Heart left ventricle (tissue), 16 donors: ENCODE measurements around the gene STRA6. TPM values are rescaled to one million over a fixed set of nuclear protein-coding genes. Genes with fewer than 3 reads are reported as not detected.
"Not testable (repeated sequence)": the region's sequence is repeated elsewhere in the genome, so short reads cannot be mapped to it uniquely, and the experiment has no call there.

ENCODE experiments used
- ATAC-seq, 4 donors: fragments of 200-7000 bp; cut with Tn5 transposase; one replicate each; pipeline ENCODE4 v1.9.1; 2020 to 2022; ENCODE audit warnings: moderate library complexity in 4 of 4, mild to moderate bottlenecking in 3 of 4, moderate number of reproducible peaks in 1 of 4
- DNase-seq, 5 donors: peaks; one replicate each; pipeline ENCODE4 v3.0.0-alpha.2; 2020
- H3K27ac ChIP-seq, 12 donors: fragments of 200-600 bp; sonication (generic) in 4 of 12; one replicate each; pipeline versions ENCODE4 v1.5.0 to v1.8.0; 2016 to 2022; ENCODE audit warnings: mild to moderate bottlenecking in 2 of 12
- H3K27me3 ChIP-seq, 9 donors: fragments of 200-600 bp; sonication (generic) in 2 of 9; one replicate each; pipeline versions ENCODE4 v1.5.1 to v1.8.0; 2016 to 2022; ENCODE audit warnings: mild to moderate bottlenecking in 3 of 9
- H3K36me3 ChIP-seq, 9 donors: fragments of 200-600 bp; sonication (generic) in 2 of 9; one replicate each; pipeline versions ENCODE4 v1.5.0 to v1.8.0; 2018 to 2022; ENCODE audit warnings: mild to moderate bottlenecking in 2 of 9
- H3K4me1 ChIP-seq, 12 donors: fragments of 200-600 bp; sonication (generic) in 4 of 12; one replicate each; pipeline versions ENCODE4 v1.5.0 to v1.8.0; 2016 to 2022; ENCODE audit warnings: mild to moderate bottlenecking in 3 of 12
- H3K4me3 ChIP-seq, 12 donors: fragments of 200-600 bp; sonication (generic) in 4 of 12; one replicate each; pipeline versions ENCODE4 v1.5.0 to v1.8.0; 2017 to 2022; ENCODE audit warnings: mild to moderate bottlenecking in 9 of 12, moderate library complexity in 4 of 12
- H3K9me3 ChIP-seq, 12 donors: fragments of 200-600 bp; sonication (generic) in 4 of 12; one replicate each; pipeline versions ENCODE4 v1.5.0 to v1.8.0; 2016 to 2022; ENCODE audit warnings: mild to moderate bottlenecking in 1 of 12
- POLR2A ChIP-seq, 2 donors: fragments of 450-650 bp; IDR thresholded peaks; one replicate each; pipeline ENCODE4 v1.6.1; 2017; ENCODE audit warnings: antibody characterized with exemption in 2 of 2, mild to moderate bottlenecking in 2 of 2, moderate library complexity in 2 of 2
- WGBS, 4 donors: extraction: QIAGEN DNeasy Blood & Tissue Kit in 2 of 4; methylation state at CpG; one replicate each; pipeline versions ENCODE4 v1.1.5 to v1.1.7; 2013 to 2018; 5-methylcytosine and 5-hydroxymethylcytosine counted together
- intact Hi-C, 10 donors: fragments of 100-400 bp; cut with DNase I; formaldehyde crosslinking; loops; one replicate each; pipeline versions ENCODE4 v1.11.1 to v1.14.2; 2022
- polyA plus RNA-seq, 2 donors: library from polyadenylated mRNA; stranded (reverse); fragments of 200-250 nt; gene quantifications; one replicate each; pipeline ENCODE4 v1.2.3, GENCODE V29; 2013
- total RNA-seq, 9 donors: library from RNA; depleted of rRNA in 2 of 9; stranded (reverse); fragments of >200 nt in 2 of 9; fragmentation: NEBNext Ultra II Directional in 3 of 9; extraction: Animal tissue kit (Norgen Biotek cat#: 25700) in 3 of 9; gene quantifications; one replicate each; pipeline versions ENCODE4 v1.1.0 to v1.2.4, GENCODE V29; 2016 to 2023
- TF ChIP-seq, protein P1 (sequence below), 12 donors: fragments of 200-600 bp; sonication (generic) in 4 of 12; IDR thresholded peaks; one replicate each; pipeline versions ENCODE4 v1.5.0 to v1.8.0; 2018 to 2022; ENCODE audit warnings: antibody characterized with exemption in 12 of 12, mild to moderate bottlenecking in 5 of 12
- donor health status: ischemic (EF 13 %, LVEDD 7.1; RV severe dilation, severe dysfunction).
- donor health status: healthy with polysubstance abuse.
- donor health status: DM: no; HTN: yes; CAD: no.
- donor health status: DM: no; HTN: no; CAD: no.
- donor health status: ischemic (EF 25% LVEDD 6.9; RV normal size, moderate dysfunction).
- donor health status: ischemic (EF 25% LVEDD 5.7; RV mildly dilated, moderate dysfunction).
- donor health status: healthy.
- donor health status: DM: yes; HTN: yes; CAD: no.
- donor health status: ischemic (EF 35%, LVEDD 5.7; RV mildly dilated, moderate dysfunction).
- donor health status: nonischemic (EF 11% LVEDD 7.7; RV severe dilation, severe dysfunction).
- donor health status: DM: yes; HTN: yes; CAD: no.
- donor health status: PGD.
- donor health status: ischemic (EF 29% LVEDD 5.4; RV normal size, mild dysfunction).
- donor health status: nonischemic (EF 23%, LVEDD 6.1; RV moderate dilation, normal function).

Gene STRA6
- total and polyA plus RNA-seq, 11 donors = 0.08 to 0.24 (median 0.14) TPM; not detected in 8

DNA sequence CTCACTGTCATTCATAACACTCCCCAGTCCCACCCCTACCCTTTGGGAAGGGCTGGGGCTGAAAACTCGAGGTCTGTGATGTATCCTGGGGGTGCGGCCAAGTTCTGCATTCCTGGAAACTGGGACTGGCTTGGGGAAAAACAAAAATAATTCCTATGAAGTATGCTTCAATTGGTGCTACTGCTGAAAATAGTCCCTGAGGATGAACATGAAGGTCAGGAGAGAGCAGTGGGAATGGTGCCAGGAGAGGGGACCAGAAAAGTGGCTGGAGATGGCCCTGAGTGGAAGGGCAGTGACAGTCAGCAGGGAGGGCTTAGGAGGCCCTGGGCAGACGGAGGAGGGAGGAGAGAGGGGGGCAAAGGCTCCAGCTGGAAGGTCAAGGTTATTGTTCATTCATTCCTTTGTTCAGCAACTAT is 33.9 kb downstream of the STRA6 start:
- peaks cover 0 to 51% (median 32%) of the 10 kb centered on the region in 12 donors for H3K4me1 ChIP-seq
- ATAC-seq (peak in 2 of 4 donors; percentile 20 to 41), DNase-seq (peak in 2 of 5 donors; percentile 49 to 65)
- H3K9me3 ChIP-seq = no peaks in the 10 kb centered on the region
- H3K27me3 ChIP-seq = no peaks in the 10 kb centered on the region
- H3K36me3 ChIP-seq = no peaks in the 10 kb centered on the region
- 6 to 14% (median 13%) methylated on average over 3 of the region's 3 CpGs for WGBS, 4 donors
- H3K4me3 ChIP-seq = no peak overlapping the region
- intact Hi-C loops = no loop called here
- H3K27ac ChIP-seq = peak overlapping the region in 2 of 12 donors; percentile 29 to 50
- TF ChIP-seq, protein P1, sequence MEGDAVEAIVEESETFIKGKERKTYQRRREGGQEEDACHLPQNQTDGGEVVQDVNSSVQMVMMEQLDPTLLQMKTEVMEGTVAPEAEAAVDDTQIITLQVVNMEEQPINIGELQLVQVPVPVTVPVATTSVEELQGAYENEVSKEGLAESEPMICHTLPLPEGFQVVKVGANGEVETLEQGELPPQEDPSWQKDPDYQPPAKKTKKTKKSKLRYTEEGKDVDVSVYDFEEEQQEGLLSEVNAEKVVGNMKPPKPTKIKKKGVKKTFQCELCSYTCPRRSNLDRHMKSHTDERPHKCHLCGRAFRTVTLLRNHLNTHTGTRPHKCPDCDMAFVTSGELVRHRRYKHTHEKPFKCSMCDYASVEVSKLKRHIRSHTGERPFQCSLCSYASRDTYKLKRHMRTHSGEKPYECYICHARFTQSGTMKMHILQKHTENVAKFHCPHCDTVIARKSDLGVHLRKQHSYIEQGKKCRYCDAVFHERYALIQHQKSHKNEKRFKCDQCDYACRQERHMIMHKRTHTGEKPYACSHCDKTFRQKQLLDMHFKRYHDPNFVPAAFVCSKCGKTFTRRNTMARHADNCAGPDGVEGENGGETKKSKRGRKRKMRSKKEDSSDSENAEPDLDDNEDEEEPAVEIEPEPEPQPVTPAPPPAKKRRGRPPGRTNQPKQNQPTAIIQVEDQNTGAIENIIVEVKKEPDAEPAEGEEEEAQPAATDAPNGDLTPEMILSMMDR (IDR thresholded peaks at IDR 0.05) = no peak
- no peak for TF ChIP-seq POLR2A (IDR thresholded peaks at IDR 0.05)

DNA sequence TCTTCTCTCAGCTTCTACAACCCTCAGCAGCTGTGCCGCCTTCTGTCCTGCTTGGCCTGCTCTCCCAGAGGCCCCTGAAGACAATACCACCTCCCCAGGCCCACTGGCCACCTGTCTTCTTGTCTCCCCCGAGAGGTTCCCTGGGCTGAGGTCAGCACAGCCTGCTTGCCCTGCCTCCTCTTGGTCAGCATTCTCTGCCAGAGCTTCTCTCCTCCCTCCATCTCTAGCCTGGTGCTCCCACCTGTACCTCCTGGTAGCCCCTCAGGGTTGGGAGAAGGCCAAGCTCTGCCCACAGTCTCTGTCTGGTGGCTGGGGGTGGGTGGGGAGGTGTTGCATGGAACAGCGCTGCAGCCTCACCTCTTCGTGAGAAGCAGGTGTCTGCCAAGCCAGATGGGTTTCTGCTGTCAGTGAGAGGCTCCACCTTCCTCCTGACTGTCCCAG is 34.7 kb downstream of the STRA6 start:
- TF ChIP-seq, protein P1 (IDR thresholded peaks at IDR 0.05) = no peak
- no peak for TF ChIP-seq POLR2A (IDR thresholded peaks at IDR 0.05)
- Histone ChIP-seq H3K27me3 (no peaks in the 10 kb centered on the region), H3K4me3 (no peak overlapping the region), H3K4me1 (peaks cover 0 to 43% (median 24%) of the 10 kb centered on the region in 12 donors), H3K27ac (peak overlapping the region in 1 of 12 donors; percentile 50), H3K9me3 (no peaks in the 10 kb centered on the region), H3K36me3 (no peaks in the 10 kb centered on the region)
- 79 to 95% (median 83%) methylated on average over 4 of the region's 4 CpGs for whole genome bisulfite sequencing, 4 donors
- ATAC-seq (no peak), DNase-seq (no peak)
- intact Hi-C loops = no loop called here

DNA sequence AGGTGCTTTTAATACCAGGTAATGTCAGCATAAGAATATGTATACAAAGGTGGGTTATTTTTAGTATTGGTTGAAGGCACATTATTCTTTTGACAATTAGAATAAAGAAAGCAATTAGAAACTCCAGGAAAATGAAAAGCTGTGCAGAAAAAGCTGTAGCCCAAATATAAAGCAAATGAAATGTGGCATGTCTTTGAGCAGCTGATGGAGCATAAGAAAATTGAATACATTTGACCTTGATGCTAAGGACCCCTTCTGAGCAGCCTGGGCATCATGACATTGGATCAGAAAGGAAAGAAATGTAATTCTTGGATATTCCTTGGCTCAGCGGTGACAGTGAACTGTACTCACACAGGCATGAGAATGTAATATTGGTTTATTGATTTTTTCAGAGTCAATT is 37.1 kb downstream of the STRA6 start:
- intact Hi-C loops = no loop called here
- Histone ChIP-seq H3K4me1 (peaks cover 0 to 25% (median 14%) of the 10 kb centered on the region in 12 donors), H3K4me3 (no peak overlapping the region), H3K27me3 (no peaks in the 10 kb centered on the region), H3K36me3 (no peaks in the 10 kb centered on the region), H3K9me3 (no peaks in the 10 kb centered on the region), H3K27ac (no peak overlapping the region)
- TF ChIP-seq, protein P1 (IDR thresholded peaks at IDR 0.05) = no peak
- TF ChIP-seq POLR2A (IDR thresholded peaks at IDR 0.05) = no peak
- DNase-seq (no peak), ATAC-seq (no peak)
- WGBS, 4 donors = 97 to 100% (median 98%) methylated on average over 1 of the region's 1 CpG

DNA sequence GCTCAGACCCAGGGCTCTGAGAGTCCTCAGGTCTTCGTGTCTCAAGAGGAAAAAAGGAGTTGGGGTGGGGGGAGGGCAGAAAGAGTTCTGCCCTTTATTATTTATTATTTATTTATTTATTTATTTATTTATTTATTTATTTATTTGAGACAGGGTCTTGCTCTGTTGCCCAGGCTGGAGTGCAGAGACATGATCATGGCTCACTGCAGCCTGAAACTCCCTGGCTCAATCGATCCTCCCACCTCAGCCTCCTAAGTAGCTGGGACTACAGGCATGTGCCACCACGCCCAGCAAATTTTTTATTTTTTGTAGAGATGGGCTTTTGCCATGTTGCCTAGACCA is 40.4 kb downstream of the STRA6 start:
- WGBS, 4 donors = 91 to 95% (median 94%) methylated on average over 3 of the region's 3 CpGs
- H3K27ac ChIP-seq, ATAC-seq, H3K9me3 ChIP-seq, H3K36me3 ChIP-seq, intact Hi-C loops, H3K4me3 ChIP-seq, DNase-seq, H3K27me3 ChIP-seq: not testable (repeated sequence)
- H3K4me1 ChIP-seq = peaks cover 0 to 31% (median 17%) of the 10 kb centered on the region in 12 donors

DNA sequence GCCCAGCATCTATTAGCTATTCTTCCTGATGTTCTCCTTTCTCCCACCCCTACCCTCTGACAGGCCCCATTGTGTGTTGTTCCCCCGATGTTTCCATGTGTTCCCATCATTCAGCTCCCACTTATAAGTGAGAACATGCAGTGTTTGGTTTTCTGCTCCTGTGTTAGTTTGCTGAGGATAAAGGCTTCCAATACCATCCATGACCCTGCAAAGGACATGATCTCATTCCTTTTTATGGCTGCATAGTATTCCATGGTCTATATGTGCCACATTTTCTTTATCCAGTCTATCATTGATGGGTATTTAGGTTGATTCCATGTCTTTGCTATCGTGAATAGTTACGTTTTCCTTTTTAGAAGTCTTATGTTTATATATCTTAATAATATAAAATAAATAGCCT is 42.2 kb downstream of the STRA6 start:
- H3K4me1 ChIP-seq = peaks cover 3 to 47% (median 31%) of the 10 kb centered on the region in 12 donors
- WGBS, 4 donors = 90 to 93% (median 92%) methylated on average over 3 of the region's 3 CpGs
- ATAC-seq, H3K9me3 ChIP-seq, DNase-seq, H3K27me3 ChIP-seq, H3K36me3 ChIP-seq, intact Hi-C loops, H3K27ac ChIP-seq, H3K4me3 ChIP-seq: not testable (repeated sequence)
